NCI-H524 treated with DMSO at 0.1 percent for 48 hours (cell line): ENCODE data around the gene SRSF5.
"Not testable (repeated sequence)": the region's sequence is repeated elsewhere in the genome, so short reads cannot be mapped to it uniquely, and the experiment has no call there.

Experiments
- DNase-seq: peaks from one replicate; lab custom pipeline; 2025; lab: John Stamatoyannopoulos, UW

SRSF5 gene

GRCh38 chr14:69766984-69767368, at the start of gene SRSF5:
SRSF5 (plus strand) TSS chr14:69767142; CDS start chr14:69768157, 1,015 bp downstream.
- peak; percentile 96 for DNase-seq

GRCh38 chr14:69718614-69719013, 48.3 kb upstream of the SRSF5 start:
- DNase-seq, result not testable (repeated sequence)

- no peak for DNase-seq
Observed at GRCh38 chr14:69719501-69719951, 47.4 kb upstream of the SRSF5 start.

- DNase-seq, result no peak
Observed at GRCh38 chr14:69720912-69721311, 46.0 kb upstream of the SRSF5 start.

- DNase-seq, result peak; percentile 30
Observed at GRCh38 chr14:69726761-69727511, 40.0 kb upstream of the SRSF5 start.

GRCh38 chr14:69727860-69728259, 39.1 kb upstream of the SRSF5 start:
- no peak for DNase-seq

GRCh38 chr14:69731919-69732598, 34.9 kb upstream of the SRSF5 start:
- not testable (repeated sequence) for DNase-seq

GRCh38 chr14:69736405-69736804, 30.5 kb upstream of the SRSF5 start:
- not testable (repeated sequence) for DNase-seq

GRCh38 chr14:69741055-69741454, 25.9 kb upstream of the SRSF5 start:
- no peak for DNase-seq

GRCh38 chr14:69749956-69750355, 17.0 kb upstream of the SRSF5 start:
- DNase-seq, result no peak

- peak; percentile 21 for DNase-seq
Observed at GRCh38 chr14:69750495-69750894, 16.4 kb upstream of the SRSF5 start.

- DNase-seq, result no peak
Observed at GRCh38 chr14:69752773-69753172, 14.2 kb upstream of the SRSF5 start.

- no peak for DNase-seq
Observed at GRCh38 chr14:69753860-69754259, 13.1 kb upstream of the SRSF5 start.

GRCh38 chr14:69754487-69754886, 12.5 kb upstream of the SRSF5 start:
- DNase-seq, result no peak

- no peak for DNase-seq
Observed at GRCh38 chr14:69755296-69755695, 11.6 kb upstream of the SRSF5 start.

- no peak for DNase-seq
Observed at GRCh38 chr14:69755784-69756183, 11.2 kb upstream of the SRSF5 start.

- DNase-seq, result no peak
Observed at GRCh38 chr14:69756298-69756697, 10.6 kb upstream of the SRSF5 start.

- no peak for DNase-seq
Observed at GRCh38 chr14:69760810-69761209, 6.1 kb upstream of the SRSF5 start.

- no peak for DNase-seq
Observed at GRCh38 chr14:69763761-69764510, 3.0 kb upstream of the SRSF5 start.

- peak; percentile 68 for DNase-seq
Observed at GRCh38 chr14:69767369-69767999, 542 bp downstream of the SRSF5 start.

GRCh38 chr14:69768873-69769272, 1.9 kb downstream of the SRSF5 start:
- DNase-seq, result no peak

GRCh38 chr14:69769623-69770022, 2.7 kb downstream of the SRSF5 start:
- DNase-seq, result no peak
